HepG2 (cell line): ENCODE measurements around the gene C2orf80. TPM values are rescaled to one million over a fixed set of nuclear protein-coding genes. Genes with fewer than 3 reads are reported as not detected.
A peak's percentile ranks its signal among the peaks of the same experiment; 100 is the strongest.

ENCODE experiments used
- NAIF1 ChIP-seq: sonication (generic); formaldehyde crosslinking; IDR thresholded peaks from 2 replicates; pipeline ENCODE4 v1.5.0; 2020; ENCODE audit warnings: mild to moderate bottlenecking, missing genetic modification reagents, borderline replicate concordance
- NFAT5 ChIP-seq: sonication (generic); formaldehyde crosslinking; IDR thresholded peaks from 2 replicates; pipeline ENCODE4 v1.4.0; 2020; ENCODE audit warnings: missing genetic modification reagents
- RARA ChIP-seq: IDR thresholded peaks from 2 replicates; pipeline ENCODE4 v1.6.1; 2016; ENCODE audit warnings: missing genetic modification reagents, missing compliant biosample characterization
- RELA ChIP-seq: sonication (generic); formaldehyde crosslinking; IDR thresholded peaks from 2 replicates; pipeline ENCODE4 v1.4.0; 2020; ENCODE audit warnings: missing genetic modification reagents
- SRF ChIP-seq: IDR thresholded peaks from 2 replicates; pipeline ENCODE4 v1.6.1; 2011; ENCODE audit warnings: mild to moderate bottlenecking, low read depth, low read length, moderate library complexity
- TARDBP ChIP-seq: sonication (generic); formaldehyde crosslinking; IDR thresholded peaks from 2 replicates; pipeline ENCODE4 v1.8.0; 2022; ENCODE audit warnings: mild to moderate bottlenecking, missing genetic modification reagents
- TGIF2 ChIP-seq: IDR thresholded peaks from 2 replicates; pipeline ENCODE4 v1.6.1; 2016; ENCODE audit warnings: control low read depth, missing compliant biosample characterization
- THAP9 ChIP-seq: sonication (generic); formaldehyde crosslinking; IDR thresholded peaks from 2 replicates; pipeline ENCODE4; 2020; ENCODE audit warnings: missing genetic modification reagents, mild to moderate bottlenecking, borderline replicate concordance
- TOE1 ChIP-seq: sonication (generic); formaldehyde crosslinking; IDR thresholded peaks from 2 replicates; pipeline ENCODE4 v1.4.0; 2020; ENCODE audit warnings: mild to moderate bottlenecking, missing genetic modification reagents
- U2AF1 ChIP-seq: fragments of 200-400 bp; formaldehyde crosslinking; optimal IDR thresholded peaks from 2 replicates; pipeline ENCODE3; 2017; ENCODE audit warnings: mild to moderate bottlenecking, low read depth, low read length
- ZBTB25 ChIP-seq: IDR thresholded peaks from 2 replicates; pipeline ENCODE4 v1.6.1; 2018; ENCODE audit warnings: missing genetic modification reagents
- ZBTB42 ChIP-seq: sonication (generic); formaldehyde crosslinking; IDR thresholded peaks from 2 replicates; pipeline ENCODE4 v1.5.0; 2020; ENCODE audit warnings: mild to moderate bottlenecking, missing genetic modification reagents
- ZMAT5 ChIP-seq: sonication (generic); formaldehyde crosslinking; IDR thresholded peaks from 2 replicates; pipeline ENCODE4 v1.5.0; 2020; ENCODE audit warnings: mild to moderate bottlenecking, low read depth, missing genetic modification reagents, borderline replicate concordance
- ZNF10 ChIP-seq: sonication (generic); formaldehyde crosslinking; IDR thresholded peaks from 2 replicates; pipeline ENCODE4 v1.4.0; 2020; ENCODE audit warnings: mild to moderate bottlenecking, low read depth, missing genetic modification reagents, borderline replicate concordance
- ZNF101 ChIP-seq: sonication (generic); formaldehyde crosslinking; IDR thresholded peaks from 2 replicates; pipeline ENCODE4 v1.4.0; 2020; ENCODE audit warnings: mild to moderate bottlenecking, low read depth, missing genetic modification reagents, borderline replicate concordance
- ZNF232 ChIP-seq: sonication (generic); formaldehyde crosslinking; IDR thresholded peaks from 2 replicates; pipeline ENCODE4 v1.4.0; 2020; ENCODE audit warnings: missing genetic modification reagents, borderline replicate concordance
- ZNF629 ChIP-seq: sonication (generic); formaldehyde crosslinking; conservative IDR thresholded peaks from 2 replicates; pipeline ENCODE4 v1.5.0; 2020; ENCODE audit warnings: missing genetic modification reagents
- ZNF737 ChIP-seq: sonication (generic); formaldehyde crosslinking; IDR thresholded peaks from 2 replicates; pipeline ENCODE4 v1.5.0; 2020; ENCODE audit warnings: missing genetic modification reagents, mild to moderate bottlenecking, borderline replicate concordance
- ZSCAN12 ChIP-seq: sonication (generic); formaldehyde crosslinking; IDR thresholded peaks from 2 replicates; pipeline ENCODE4 v1.9.0; 2021; ENCODE audit warnings: mild to moderate bottlenecking, missing genetic modification reagents
- polyA plus RNA-seq, 8 experiments: library from polyadenylated mRNA; depleted of rRNA in 3 of 8; stranded (reverse) in 7 of 8; unstranded in 1 of 8; fragments of >200 nt; fragmentation: Illumina TruSeq in 4 of 8; extraction: Trizol in 4 of 8; gene quantifications; 2 replicates each; pipeline versions ENCODE4 v1.2.1 to v1.2.3, GENCODE V29; 2011 to 2016; ENCODE audit warnings: low read depth in 4 of 8, missing spikeins in 1 of 8, mixed read lengths in 1 of 8; ENCODE audit not compliant: insufficient read depth in 1 of 8
- total RNA-seq, 5 experiments: library from RNA; depleted of rRNA; stranded (reverse); fragments of >200 nt; fragmentation: Illumina TruSeq; extraction: Trizol; gene quantifications; 2 replicates each; pipeline ENCODE4 v1.2.3, GENCODE V29; 2016; ENCODE audit warnings: low read depth in 1 of 5

Gene C2orf80
- total and polyA plus RNA-seq, 2 of the 13 experiments (the other 11 are each of a cell fraction or from before 2014, with no cell fraction given), result not detected

- TF ChIP-seq NFAT5 (CRISPR knock-in tag) (no peak), ZMAT5 (CRISPR knock-in tag) (no peak), ZNF10 (no peak), ZNF629 (CRISPR knock-in tag) (no peak), TGIF2 (no peak), TOE1 (CRISPR knock-in tag) (no peak), ZSCAN12 (CRISPR knock-in tag) (no peak), ZNF737 (no peak), ZNF232 (no peak), THAP9 (CRISPR knock-in tag) (no peak), RARA (CRISPR knock-in tag) (peak; percentile 100), NAIF1 (no peak), ZBTB25 (CRISPR knock-in tag) (no peak), U2AF1 (no peak), SRF (no peak), ZBTB42 (CRISPR knock-in tag) (no peak), ZNF101 (CRISPR knock-in tag) (no peak), RELA (CRISPR knock-in tag) (no peak), TARDBP (peak; percentile 60)
These were observed 10.7 kb downstream of the C2orf80 start (continued) for GRCh38 chr2:208179028-208179609.
